ENCODE data around the gene PTGIR. TPM values are rescaled to one million over a fixed set of nuclear protein-coding genes. Genes with fewer than 3 reads are reported as not detected.

PTGIR gene
- total RNA-seq, 2 donors from 2014 or later, result 0.82 TPM

- no peak overlapping the region for H3K9ac ChIP-seq (ENCODE audit: low read depth in 2 of 2, low read length in 2 of 2)
- peak; percentile 15 for DNase-seq
- no peaks in the 10 kb centered on the region for H3K27me3 ChIP-seq
- peaks cover 30% of the 10 kb centered on the region for H3K36me3 ChIP-seq
- TF ChIP-seq CTCF (IDR thresholded peaks at IDR 0.05), result no peak
- H3K4me1 ChIP-seq, result peaks cover 12% of the 10 kb centered on the region
- intact Hi-C loops (cut with DNase I), result no loop called here
- H3K27ac ChIP-seq, result no peak overlapping the region
- no peak overlapping the region for H3K4me3 ChIP-seq
- no peaks in the 10 kb centered on the region for H3K9me3 ChIP-seq
Measured at GRCh38 chr19:46607448-46607841, 17.4 kb downstream of the PTGIR start.

- no peak overlapping the region for H3K9ac ChIP-seq (ENCODE audit: low read depth in 2 of 2, low read length in 2 of 2)
- peaks cover 30% of the 10 kb centered on the region for H3K36me3 ChIP-seq
- no peak overlapping the region for H3K27ac ChIP-seq
Measured at GRCh38 chr19:46606681-46607447, 18.0 kb downstream of the PTGIR start.

GRCh38 chr19:46606019-46606418, 18.9 kb downstream of the PTGIR start:
- Histone ChIP-seq H3K9me3 (no peaks in the 10 kb centered on the region), H3K36me3 (peaks cover 30% of the 10 kb centered on the region), H3K27me3 (no peaks in the 10 kb centered on the region), H3K4me1 (peaks cover 12% of the 10 kb centered on the region), H3K27ac (no peak overlapping the region), H3K9ac (ENCODE audit: low read depth in 2 of 2, low read length in 2 of 2) (no peak overlapping the region), H3K4me3 (no peak overlapping the region)
- intact Hi-C loops (cut with DNase I), result no loop called here
- no peak for DNase-seq
- TF ChIP-seq CTCF (IDR thresholded peaks at IDR 0.05), result no peak

More at GRCh38 chr19:46606681-46607447, 18.0 kb downstream of the PTGIR start:
- Histone ChIP-seq H3K9me3 (no peaks in the 10 kb centered on the region), H3K4me1 (peaks cover 12% of the 10 kb centered on the region), H3K27me3 (no peaks in the 10 kb centered on the region), H3K4me3 (no peak overlapping the region)
- intact Hi-C loops (cut with DNase I), result no loop called here
- no peak for TF ChIP-seq CTCF (IDR thresholded peaks at IDR 0.05)
- DNase-seq, result peak; percentile 15

GRCh38 chr19:46605356-46605821, 19.5 kb downstream of the PTGIR start:
- Histone ChIP-seq H3K36me3 (peaks cover 30% of the 10 kb centered on the region), H3K4me1 (peaks cover 12% of the 10 kb centered on the region), H3K9me3 (no peaks in the 10 kb centered on the region), H3K4me3 (no peak overlapping the region), H3K9ac (ENCODE audit: low read depth in 2 of 2, low read length in 2 of 2) (no peak overlapping the region), H3K27ac (no peak overlapping the region), H3K27me3 (no peaks in the 10 kb centered on the region)
- intact Hi-C loops (cut with DNase I), result no loop called here
- no peak for TF ChIP-seq CTCF (IDR thresholded peaks at IDR 0.05)
- DNase-seq, result no peak

GRCh38 chr19:46604781-46605355, 20.0 kb downstream of the PTGIR start:
- no peak overlapping the region for H3K9ac ChIP-seq (ENCODE audit: low read depth in 2 of 2, low read length in 2 of 2)
- DNase-seq, result no peak
- peaks cover 30% of the 10 kb centered on the region for H3K36me3 ChIP-seq
- no peak overlapping the region for H3K4me3 ChIP-seq
- H3K27me3 ChIP-seq, result no peaks in the 10 kb centered on the region
- peaks cover 12% of the 10 kb centered on the region for H3K4me1 ChIP-seq
- no peaks in the 10 kb centered on the region for H3K9me3 ChIP-seq
- no peak for TF ChIP-seq CTCF (IDR thresholded peaks at IDR 0.05)
- intact Hi-C loops (cut with DNase I), result no loop called here
- H3K27ac ChIP-seq, result no peak overlapping the region
